WTC11 (cell line): ENCODE results near the gene ORAI2. TPM values are rescaled to one million over a fixed set of nuclear protein-coding genes. Genes with fewer than 3 reads are reported as not detected.

ENCODE experiments used
- ATAC-seq: fragments of 200-7000 bp; cut with Tn5 transposase; 2 replicates; pipeline ENCODE4 v1.10.0; 2021; ENCODE audit warnings: mild to moderate bottlenecking, moderate library complexity
- CTCF ChIA-PET: fragments of 300-600 bp; sonication (Branson Sonifier 250); formaldehyde crosslinking; loops from one replicate; lab custom pipeline; 2021; ENCODE audit warnings: antibody characterized with exemption; lab: Charles Lee
- POLR2A ChIA-PET: fragments of 350-600 bp; sonication (Branson Sonifier 250); formaldehyde crosslinking; loops from one replicate; lab custom pipeline; 2021; ENCODE audit warnings: antibody characterized with exemption; lab: Charles Lee
- DNase-seq: peaks from one replicate; pipeline ENCODE4 v3.0.0; 2021; ENCODE audit warnings: low spot score
- H3K27ac Mint-ChIP-seq: 2 replicates; pipeline ENCODE4 v1.8.0; 2021; ENCODE audit warnings: mixed read lengths
- H3K27me3 Mint-ChIP-seq: 2 replicates; pipeline ENCODE4 v1.8.0; 2021; ENCODE audit warnings: low read depth, mild to moderate bottlenecking, moderate library complexity, mixed read lengths
- H3K36me3 Mint-ChIP-seq: 2 replicates; pipeline ENCODE4 v1.8.0; 2021; ENCODE audit warnings: mixed read lengths
- H3K4me1 Mint-ChIP-seq: 2 replicates; pipeline ENCODE4 v1.8.0; 2022; ENCODE audit warnings: mixed read lengths
- H3K4me3 Mint-ChIP-seq: 2 replicates; pipeline ENCODE4 v1.8.0; 2021; ENCODE audit warnings: mild to moderate bottlenecking, moderate library complexity, mixed read lengths
- H3K9me3 Mint-ChIP-seq: 2 replicates; pipeline ENCODE4 v1.8.0; 2021; ENCODE audit warnings: mixed read lengths
- ATF6 ChIP-seq: sonication (generic); formaldehyde crosslinking; IDR thresholded peaks from 2 replicates; pipeline ENCODE4 v1.8.1; 2023; ENCODE audit warnings: mild to moderate bottlenecking, missing genetic modification reagents
- CREM ChIP-seq: sonication (generic); formaldehyde crosslinking; IDR thresholded peaks from 2 replicates; pipeline ENCODE4 v1.8.1; 2022; ENCODE audit warnings: mild to moderate bottlenecking, missing genetic modification reagents, moderate library complexity
- FOXJ3 ChIP-seq: sonication (generic); formaldehyde crosslinking; IDR thresholded peaks from 2 replicates; pipeline ENCODE4 v1.9.0; 2021; ENCODE audit warnings: missing genetic modification reagents, mild to moderate bottlenecking, borderline replicate concordance
- GTF2I ChIP-seq: fragments of 250-450 bp; sonication (Bioruptor Pico); conservative IDR thresholded peaks from 2 replicates; pipeline ENCODE4 v1.4.0; 2021; ENCODE audit warnings: mild to moderate bottlenecking
- JAZF1 ChIP-seq: fragments of 250-450 bp; sonication (Bioruptor Pico); IDR thresholded peaks from 2 replicates; pipeline ENCODE4 v1.9.0; 2021; ENCODE audit warnings: moderate library complexity, mild to moderate bottlenecking, inconsistent platforms
- NFYB ChIP-seq: sonication (generic); formaldehyde crosslinking; conservative IDR thresholded peaks from 2 replicates; pipeline ENCODE4 v1.8.0; 2022; ENCODE audit warnings: low read depth, missing genetic modification reagents
- RELA ChIP-seq: sonication (generic); formaldehyde crosslinking; IDR thresholded peaks from 2 replicates; pipeline ENCODE4 v1.8.1; 2022; ENCODE audit warnings: missing genetic modification reagents, mild to moderate bottlenecking, borderline replicate concordance
- SP1 ChIP-seq: sonication (generic); formaldehyde crosslinking; conservative IDR thresholded peaks from 2 replicates; pipeline ENCODE4 v1.8.1; 2022; ENCODE audit warnings: missing genetic modification reagents
- TEAD1 ChIP-seq: sonication (generic); formaldehyde crosslinking; IDR thresholded peaks from 2 replicates; pipeline ENCODE4 v1.8.0; 2022; ENCODE audit warnings: mild to moderate bottlenecking, missing genetic modification reagents
- TEAD4 ChIP-seq: sonication (generic); formaldehyde crosslinking; IDR thresholded peaks from 2 replicates; pipeline ENCODE4 v1.8.0; 2022; ENCODE audit warnings: mild to moderate bottlenecking, missing genetic modification reagents
- ZBTB43 ChIP-seq: sonication (generic); formaldehyde crosslinking; IDR thresholded peaks from 2 replicates; pipeline ENCODE4 v1.8.1; 2023; ENCODE audit warnings: mild to moderate bottlenecking, missing genetic modification reagents
- ZNF396 ChIP-seq: fragments of 250-450 bp; sonication (Bioruptor Pico); IDR thresholded peaks from 2 replicates; pipeline ENCODE4 v1.8.0; 2021; ENCODE audit warnings: mild to moderate bottlenecking, moderate library complexity, borderline replicate concordance
- total RNA-seq: library from RNA; stranded (reverse); gene quantifications from 3 replicates; pipeline ENCODE4 v1.2.3, GENCODE V29; 2021
- TF ChIP-seq, protein P1 (sequence below): fragments of 250-450 bp; sonication (Bioruptor Pico); conservative IDR thresholded peaks from 2 replicates; pipeline ENCODE4 v1.9.0; 2021; ENCODE audit warnings: mild to moderate bottlenecking
- TF ChIP-seq, protein P2 (sequence below): fragments of 250-450 bp; sonication (Bioruptor Pico); IDR thresholded peaks from 2 replicates; pipeline ENCODE4 v1.9.0; 2021; ENCODE audit warnings: mild to moderate bottlenecking, borderline replicate concordance
- TF ChIP-seq, protein P3 (sequence below): sonication (generic); formaldehyde crosslinking; IDR thresholded peaks from 2 replicates; pipeline ENCODE4 v1.8.1; 2023; ENCODE audit warnings: mild to moderate bottlenecking, missing genetic modification reagents, borderline replicate concordance

The ORAI2 gene
- total RNA-seq, 1 experiment from 2014 or later = 22.2 TPM

- TF ChIP-seq ATF6 (CRISPR knock-in tag) (no peak), GTF2I (CRISPR knock-in tag) (no peak), JAZF1 (CRISPR knock-in tag) (no peak), ZBTB43 (CRISPR knock-in tag) (no peak), TEAD1 (CRISPR knock-in tag) (no peak), TEAD4 (CRISPR knock-in tag) (no peak)
- TF ChIP-seq, protein P1, sequence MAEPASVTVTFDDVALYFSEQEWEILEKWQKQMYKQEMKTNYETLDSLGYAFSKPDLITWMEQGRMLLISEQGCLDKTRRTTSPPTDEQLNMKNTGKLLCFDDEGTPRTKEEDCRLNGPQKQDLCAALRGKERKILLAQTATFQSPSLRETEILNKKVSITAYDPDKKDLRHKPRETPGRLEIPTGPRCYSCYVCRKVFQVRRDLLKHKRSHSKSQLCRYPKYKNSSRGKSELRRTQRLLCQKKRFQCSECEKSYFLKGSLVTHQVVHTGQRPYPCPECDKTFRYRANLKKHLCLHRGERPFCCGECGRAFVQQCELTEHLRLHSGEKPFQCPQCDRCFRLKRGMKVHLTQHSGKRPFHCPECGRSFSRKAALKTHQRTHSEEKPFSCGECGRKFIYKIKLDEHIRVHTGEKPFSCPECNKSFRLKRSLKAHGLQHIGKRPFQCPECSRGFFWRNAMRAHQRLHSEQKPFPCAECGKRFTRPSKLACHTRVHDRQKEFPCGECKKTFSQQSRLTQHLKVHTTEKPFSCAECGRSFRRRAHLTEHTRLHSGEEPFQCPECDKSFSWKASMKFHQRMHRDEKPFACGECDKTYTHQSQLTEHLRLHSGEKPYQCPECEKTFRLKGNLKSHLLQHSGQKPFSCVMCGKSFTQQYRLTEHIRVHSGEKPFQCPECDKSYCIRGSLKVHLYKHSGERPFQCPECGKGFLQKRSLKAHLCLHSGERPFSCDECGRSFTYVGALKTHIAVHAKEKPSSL (CRISPR knock-in tag) = no peak
- TF ChIP-seq, protein P2, sequence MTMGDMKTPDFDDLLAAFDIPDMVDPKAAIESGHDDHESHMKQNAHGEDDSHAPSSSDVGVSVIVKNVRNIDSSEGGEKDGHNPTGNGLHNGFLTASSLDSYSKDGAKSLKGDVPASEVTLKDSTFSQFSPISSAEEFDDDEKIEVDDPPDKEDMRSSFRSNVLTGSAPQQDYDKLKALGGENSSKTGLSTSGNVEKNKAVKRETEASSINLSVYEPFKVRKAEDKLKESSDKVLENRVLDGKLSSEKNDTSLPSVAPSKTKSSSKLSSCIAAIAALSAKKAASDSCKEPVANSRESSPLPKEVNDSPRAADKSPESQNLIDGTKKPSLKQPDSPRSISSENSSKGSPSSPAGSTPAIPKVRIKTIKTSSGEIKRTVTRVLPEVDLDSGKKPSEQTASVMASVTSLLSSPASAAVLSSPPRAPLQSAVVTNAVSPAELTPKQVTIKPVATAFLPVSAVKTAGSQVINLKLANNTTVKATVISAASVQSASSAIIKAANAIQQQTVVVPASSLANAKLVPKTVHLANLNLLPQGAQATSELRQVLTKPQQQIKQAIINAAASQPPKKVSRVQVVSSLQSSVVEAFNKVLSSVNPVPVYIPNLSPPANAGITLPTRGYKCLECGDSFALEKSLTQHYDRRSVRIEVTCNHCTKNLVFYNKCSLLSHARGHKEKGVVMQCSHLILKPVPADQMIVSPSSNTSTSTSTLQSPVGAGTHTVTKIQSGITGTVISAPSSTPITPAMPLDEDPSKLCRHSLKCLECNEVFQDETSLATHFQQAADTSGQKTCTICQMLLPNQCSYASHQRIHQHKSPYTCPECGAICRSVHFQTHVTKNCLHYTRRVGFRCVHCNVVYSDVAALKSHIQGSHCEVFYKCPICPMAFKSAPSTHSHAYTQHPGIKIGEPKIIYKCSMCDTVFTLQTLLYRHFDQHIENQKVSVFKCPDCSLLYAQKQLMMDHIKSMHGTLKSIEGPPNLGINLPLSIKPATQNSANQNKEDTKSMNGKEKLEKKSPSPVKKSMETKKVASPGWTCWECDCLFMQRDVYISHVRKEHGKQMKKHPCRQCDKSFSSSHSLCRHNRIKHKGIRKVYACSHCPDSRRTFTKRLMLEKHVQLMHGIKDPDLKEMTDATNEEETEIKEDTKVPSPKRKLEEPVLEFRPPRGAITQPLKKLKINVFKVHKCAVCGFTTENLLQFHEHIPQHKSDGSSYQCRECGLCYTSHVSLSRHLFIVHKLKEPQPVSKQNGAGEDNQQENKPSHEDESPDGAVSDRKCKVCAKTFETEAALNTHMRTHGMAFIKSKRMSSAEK (CRISPR knock-in tag) = no peak
Observed at GRCh38 chr7:102413611-102414010, 19.8 kb upstream of the ORAI2 start (continued).

GRCh38 chr7:102415685-102416225 is 17.6 kb upstream of the ORAI2 start:
- no peak overlapping the region for H3K4me3 Mint-ChIP-seq
- TF ChIP-seq NFYB (CRISPR knock-in tag) (no peak), SP1 (no peak), FOXJ3 (CRISPR knock-in tag) (no peak), ZNF396 (no peak), CREM (CRISPR knock-in tag) (no peak), RELA (CRISPR knock-in tag) (no peak)
- TF ChIP-seq, protein P2 (CRISPR knock-in tag) = no peak
- TF ChIP-seq, protein P3, sequence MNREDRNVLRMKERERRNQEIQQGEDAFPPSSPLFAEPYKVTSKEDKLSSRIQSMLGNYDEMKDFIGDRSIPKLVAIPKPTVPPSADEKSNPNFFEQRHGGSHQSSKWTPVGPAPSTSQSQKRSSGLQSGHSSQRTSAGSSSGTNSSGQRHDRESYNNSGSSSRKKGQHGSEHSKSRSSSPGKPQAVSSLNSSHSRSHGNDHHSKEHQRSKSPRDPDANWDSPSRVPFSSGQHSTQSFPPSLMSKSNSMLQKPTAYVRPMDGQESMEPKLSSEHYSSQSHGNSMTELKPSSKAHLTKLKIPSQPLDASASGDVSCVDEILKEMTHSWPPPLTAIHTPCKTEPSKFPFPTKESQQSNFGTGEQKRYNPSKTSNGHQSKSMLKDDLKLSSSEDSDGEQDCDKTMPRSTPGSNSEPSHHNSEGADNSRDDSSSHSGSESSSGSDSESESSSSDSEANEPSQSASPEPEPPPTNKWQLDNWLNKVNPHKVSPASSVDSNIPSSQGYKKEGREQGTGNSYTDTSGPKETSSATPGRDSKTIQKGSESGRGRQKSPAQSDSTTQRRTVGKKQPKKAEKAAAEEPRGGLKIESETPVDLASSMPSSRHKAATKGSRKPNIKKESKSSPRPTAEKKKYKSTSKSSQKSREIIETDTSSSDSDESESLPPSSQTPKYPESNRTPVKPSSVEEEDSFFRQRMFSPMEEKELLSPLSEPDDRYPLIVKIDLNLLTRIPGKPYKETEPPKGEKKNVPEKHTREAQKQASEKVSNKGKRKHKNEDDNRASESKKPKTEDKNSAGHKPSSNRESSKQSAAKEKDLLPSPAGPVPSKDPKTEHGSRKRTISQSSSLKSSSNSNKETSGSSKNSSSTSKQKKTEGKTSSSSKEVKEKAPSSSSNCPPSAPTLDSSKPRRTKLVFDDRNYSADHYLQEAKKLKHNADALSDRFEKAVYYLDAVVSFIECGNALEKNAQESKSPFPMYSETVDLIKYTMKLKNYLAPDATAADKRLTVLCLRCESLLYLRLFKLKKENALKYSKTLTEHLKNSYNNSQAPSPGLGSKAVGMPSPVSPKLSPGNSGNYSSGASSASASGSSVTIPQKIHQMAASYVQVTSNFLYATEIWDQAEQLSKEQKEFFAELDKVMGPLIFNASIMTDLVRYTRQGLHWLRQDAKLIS (CRISPR knock-in tag) = no peak

More at GRCh38 chr7:102415685-102416225, 17.6 kb upstream of the ORAI2 start:
- H3K36me3 Mint-ChIP-seq = peaks cover 47% of the 10 kb centered on the region
- CTCF ChIA-PET = interaction anchor here (0.6 to 3.0 kb wide), 2 partner anchors 11 to 37 kb away, joined by 3 to 10 read pairs; no protein-coding TSS in a partner anchor
- no peak for ATAC-seq
- H3K27me3 Mint-ChIP-seq = no peaks in the 10 kb centered on the region
- no peaks in the 10 kb centered on the region for H3K4me1 Mint-ChIP-seq
- DNase-seq = no peak
- no peak overlapping the region for H3K27ac Mint-ChIP-seq
- POLR2A ChIA-PET = no interaction called here
- H3K9me3 Mint-ChIP-seq = peaks cover under 1% of the 10 kb centered on the region
